Measurements from ENCODE around the gene FBXO47.

- no peak for TF ChIP-seq CTCF (IDR thresholded peaks at IDR 0.05)
- TF ChIP-seq POLR2A (IDR thresholded peaks at IDR 0.05) = no peak
Observed at GRCh38 chr17:39001703-39002637, 34.8 kb upstream of the FBXO47 start.

Measured in adrenal gland (tissue), 5 donors.